GM12891 (cell line): ENCODE results near the gene TPCN2.

ENCODE experiments used
- DNase-seq: peaks from one replicate; pipeline ENCODE4 v3.0.0; 2011; ENCODE audit warnings: low spot score; ENCODE audit not compliant: insufficient read length
- FAIRE-seq: peaks from 2 replicates; lab custom pipeline; 2011; peaks lifted over from hg19 to GRCh38; lab: Jason Lieb, UNC
- PAX5 ChIP-seq: IDR thresholded peaks from 2 replicates; pipeline ENCODE4 v1.6.1; 2011; ENCODE audit warnings: low read length, moderate library complexity, mild to moderate bottlenecking; ENCODE audit not compliant: insufficient read depth, severe bottlenecking
- POLR2A ChIP-seq: IDR thresholded peaks from 2 replicates; pipeline ENCODE4 v1.6.1; 2011; ENCODE audit warnings: low read depth, low read length, control low read depth
- POLR2AphosphoS5 ChIP-seq: IDR thresholded peaks from 2 replicates; pipeline ENCODE4 v1.6.1; 2011; ENCODE audit warnings: low read depth, low read length, control low read depth
- POU2F2 ChIP-seq: IDR thresholded peaks from 2 replicates; pipeline ENCODE4 v1.6.1; 2011; ENCODE audit warnings: low read depth, mild to moderate bottlenecking, control low read depth, low read length, moderate library complexity
- SPI1 ChIP-seq: IDR thresholded peaks from 2 replicates; pipeline ENCODE4 v1.6.1; 2011; ENCODE audit warnings: low read depth, low read length, control low read depth
- TAF1 ChIP-seq: IDR thresholded peaks from 2 replicates; pipeline ENCODE4 v1.6.1; 2011; ENCODE audit warnings: low read depth, low read length, control low read depth

TPCN2 gene

GRCh38 chr11:69022260-69022659, 26.5 kb upstream of the TPCN2 start:
- TF ChIP-seq TAF1, result no peak
- TF ChIP-seq SPI1, result no peak
- no peak for TF ChIP-seq PAX5
- TF ChIP-seq POU2F2, result no peak
- TF ChIP-seq POLR2A, result no peak
- no peak for TF ChIP-seq POLR2AphosphoS5
- FAIRE-seq (no peak), DNase-seq (no peak)

GRCh38 chr11:69024509-69024908, 24.2 kb upstream of the TPCN2 start:
- no peak for DNase-seq
- no peak for TF ChIP-seq POLR2AphosphoS5
- TF ChIP-seq TAF1, result no peak
- no peak for TF ChIP-seq POU2F2
- no peak for TF ChIP-seq PAX5
- no peak for TF ChIP-seq POLR2A
- TF ChIP-seq SPI1, result no peak
- no peak for FAIRE-seq

- DNase-seq (no peak), FAIRE-seq (no peak)
Measured at GRCh38 chr11:69027704-69028372, 20.9 kb upstream of the TPCN2 start.

GRCh38 chr11:69030301-69030700, 18.4 kb upstream of the TPCN2 start:
- DNase-seq (no peak), FAIRE-seq (no peak)
- TF ChIP-seq SPI1 (no peak), POLR2AphosphoS5 (no peak), PAX5 (no peak), TAF1 (no peak), POLR2A (no peak)

More at GRCh38 chr11:69027704-69028372, 20.9 kb upstream of the TPCN2 start:
- TF ChIP-seq POLR2AphosphoS5 (no peak), SPI1 (no peak)

- DNase-seq (no peak), FAIRE-seq (no peak)
- TF ChIP-seq PAX5 (no peak), POLR2A (no peak), POU2F2 (no peak), TAF1 (no peak), SPI1 (no peak), POLR2AphosphoS5 (no peak)
Measured at GRCh38 chr11:69032833-69033232, 15.9 kb upstream of the TPCN2 start.

GRCh38 chr11:69033431-69033830, 15.3 kb upstream of the TPCN2 start:
- no peak for DNase-seq

GRCh38 chr11:69034123-69034867, 14.4 kb upstream of the TPCN2 start:
- no peak for TF ChIP-seq TAF1
- TF ChIP-seq POLR2A, result no peak
- TF ChIP-seq SPI1, result no peak
- no peak for TF ChIP-seq POU2F2
- TF ChIP-seq POLR2AphosphoS5, result no peak
- TF ChIP-seq PAX5, result no peak
- FAIRE-seq (no peak), DNase-seq (no peak)

More at GRCh38 chr11:69033431-69033830, 15.3 kb upstream of the TPCN2 start:
- TF ChIP-seq PAX5 (no peak), POU2F2 (no peak), TAF1 (no peak), POLR2A (no peak), POLR2AphosphoS5 (no peak), SPI1 (no peak)
- no peak for FAIRE-seq

GRCh38 chr11:69035150-69035945, 13.4 kb upstream of the TPCN2 start:
- TF ChIP-seq POU2F2, result no peak
- TF ChIP-seq POLR2A, result no peak
- TF ChIP-seq PAX5, result no peak
- TF ChIP-seq SPI1, result no peak
- no peak for TF ChIP-seq TAF1
- TF ChIP-seq POLR2AphosphoS5, result no peak
- DNase-seq (no peak), FAIRE-seq (no peak)

- DNase-seq (no peak), FAIRE-seq (no peak)
Measured at GRCh38 chr11:69035946-69036340, 12.8 kb upstream of the TPCN2 start.

GRCh38 chr11:69037074-69037473, 11.7 kb upstream of the TPCN2 start:
- no peak for DNase-seq
- no peak for FAIRE-seq
- TF ChIP-seq TAF1, result no peak
- no peak for TF ChIP-seq POLR2A
- TF ChIP-seq POLR2AphosphoS5, result no peak
- no peak for TF ChIP-seq SPI1

More at GRCh38 chr11:69035946-69036340, 12.8 kb upstream of the TPCN2 start:
- no peak for TF ChIP-seq POLR2AphosphoS5
- no peak for TF ChIP-seq POU2F2
- no peak for TF ChIP-seq TAF1
- no peak for TF ChIP-seq SPI1
- no peak for TF ChIP-seq POLR2A
- TF ChIP-seq PAX5, result no peak
